GM23338 (cell line): ENCODE data around the gene UXS1. TPM values are rescaled to one million over a fixed set of nuclear protein-coding genes. Genes with fewer than 3 reads are reported as not detected.

Experiments used
- ATAC-seq: fragments of 200-7000 bp; cut with Tn5 transposase; 3 replicates; pipeline ENCODE4 v1.9.1; 2020
- DNase-seq: peaks from one replicate; pipeline ENCODE4 v3.0.0-alpha.2; 2015; ENCODE audit warnings: low spot score
- H2AFZ ChIP-seq: fragments of 200-600 bp; sonication (generic); 2 replicates; pipeline ENCODE4 v1.8.0; 2016; ENCODE audit warnings: antibody characterized with exemption, mild to moderate bottlenecking, moderate library complexity
- H3F3A ChIP-seq: fragments of 200-600 bp; sonication (generic); replicated peaks from 2 replicates; pipeline ENCODE4 v1.8.0; 2017; ENCODE audit warnings: antibody characterized with exemption, mixed run types, low read depth
- H3K27ac ChIP-seq: fragments of 200-600 bp; sonication (generic); 2 replicates; pipeline ENCODE4 v1.6.1; 2016; ENCODE audit warnings: low read depth
- H3K27me3 ChIP-seq: fragments of 200-600 bp; sonication (generic); 2 replicates; pipeline ENCODE4 v1.8.0; 2016; ENCODE audit warnings: mild to moderate bottlenecking, mixed run types, moderate library complexity; ENCODE audit not compliant: insufficient read depth
- H3K36me3 ChIP-seq: fragments of 200-600 bp; sonication (generic); 2 replicates; pipeline ENCODE4 v1.8.0; 2016; ENCODE audit warnings: mild to moderate bottlenecking; ENCODE audit not compliant: insufficient read depth
- H3K4me1 ChIP-seq: fragments of 200-600 bp; sonication (generic); 2 replicates; pipeline ENCODE4 v1.8.0; 2016; ENCODE audit warnings: mild to moderate bottlenecking, moderate library complexity; ENCODE audit not compliant: insufficient read depth
- H3K4me2 ChIP-seq: fragments of 200-600 bp; sonication (generic); 2 replicates; pipeline ENCODE4 v1.7.1; 2017; ENCODE audit warnings: mixed run types
- H3K4me3 ChIP-seq: fragments of 200-600 bp; sonication (generic); 2 replicates; pipeline ENCODE4 v1.6.1; 2016; ENCODE audit warnings: mixed run types
- H3K79me2 ChIP-seq: fragments of 200-600 bp; sonication (generic); replicated peaks from 2 replicates; pipeline ENCODE4 v1.8.0; 2017; ENCODE audit warnings: mild to moderate bottlenecking; ENCODE audit not compliant: insufficient read depth
- H3K9me2 ChIP-seq: fragments of 200-600 bp; sonication (generic); 2 replicates; pipeline ENCODE4 v1.8.0; 2017; ENCODE audit not compliant: insufficient read depth
- H4K20me1 ChIP-seq: fragments of 200-600 bp; sonication (generic); replicated peaks from 2 replicates; pipeline ENCODE4 v1.8.0; 2017; ENCODE audit warnings: mild to moderate bottlenecking; ENCODE audit not compliant: insufficient read depth
- H3K27ac Mint-ChIP-seq: 2 replicates; pipeline ENCODE4 v1.8.0; 2020; ENCODE audit warnings: inconsistent platforms, mild to moderate bottlenecking, moderate library complexity, mixed read lengths
- H3K27me3 Mint-ChIP-seq: 3 replicates; pipeline ENCODE4 v1.8.0; 2022; ENCODE audit warnings: low read depth, mild to moderate bottlenecking, moderate library complexity, mixed read lengths, inconsistent platforms; ENCODE audit not compliant: insufficient read depth, poor library complexity
- H3K36me3 Mint-ChIP-seq: 3 replicates; pipeline ENCODE4 v1.8.0; 2021; ENCODE audit warnings: low read depth, mild to moderate bottlenecking, inconsistent platforms, moderate library complexity, mixed read lengths
- H3K4me1 Mint-ChIP-seq: 3 replicates; pipeline ENCODE4 v1.8.0; 2020; ENCODE audit warnings: mild to moderate bottlenecking, inconsistent platforms, mixed read lengths
- H3K4me3 Mint-ChIP-seq: 3 replicates; pipeline ENCODE4 v1.8.0; 2021; ENCODE audit warnings: moderate library complexity, mild to moderate bottlenecking, inconsistent platforms, mixed read lengths
- H3K9me3 Mint-ChIP-seq: 3 replicates; pipeline ENCODE4 v1.8.0; 2020; ENCODE audit warnings: moderate library complexity, mild to moderate bottlenecking, inconsistent platforms, mixed read lengths
- JUNB ChIP-seq: IDR thresholded peaks from one replicate; pipeline ENCODE4 v1.6.1; 2016; ENCODE audit warnings: antibody characterized with exemption; ENCODE audit not compliant: unreplicated experiment
- POLR2AphosphoS5 ChIP-seq: IDR thresholded peaks from 2 replicates; pipeline ENCODE4 v1.6.1; 2016; ENCODE audit warnings: antibody characterized with exemption, low read depth
- REST ChIP-seq: IDR thresholded peaks from one replicate; pipeline ENCODE4 v1.6.1; 2018; ENCODE audit warnings: antibody characterized with exemption; ENCODE audit not compliant: unreplicated experiment
- polyA plus RNA-seq: library from polyadenylated mRNA; unstranded; fragments of >200 nt; fragmentation: Nextera tagmentation; extraction: Ambion mirVana; gene quantifications from 2 replicates; pipeline ENCODE4 v1.2.1, GENCODE V29; 2016
- total RNA-seq: library from RNA; depleted of rRNA; stranded (reverse); fragments of >200 nt; shearing (Covaris generic); gene quantifications from 2 replicates; pipeline ENCODE4 v1.2.3, GENCODE V29; 2014
- TF ChIP-seq, protein P1 (sequence below): IDR thresholded peaks from 2 replicates; pipeline ENCODE4 v1.6.1; 2016; ENCODE audit warnings: antibody characterized with exemption
- TF ChIP-seq, protein P2 (sequence below): fragments of 250-450 bp; sonication (Bioruptor Pico); IDR thresholded peaks from 2 replicates; pipeline ENCODE4 v1.5.0; 2020; ENCODE audit warnings: mild to moderate bottlenecking, moderate library complexity

Gene UXS1
- total and polyA plus RNA-seq, 2 experiments from 2014 or later: 48.7 to 131 TPM

- Histone ChIP-seq H3K4me2 (peak overlapping the region; percentile 97), H3F3A (0 out of 2 replicates have a peak, but pooled peaks cover 3% of the 10 kb centered on the region), H3K4me3 (peak overlapping the region; percentile 83), H3K36me3 (no peaks in the 10 kb centered on the region), H3K27me3 (peaks cover 31% of the 10 kb centered on the region), H3K4me1 (peaks cover 16% of the 10 kb centered on the region), H4K20me1 (no peaks in the 10 kb centered on the region), H3K27ac (no peak overlapping the region), H3K79me2 (no peaks in the 10 kb centered on the region), H3K9me2 (no peaks in the 10 kb centered on the region), H2AFZ (peak overlapping the region; percentile 86)
- Mint-ChIP-seq H3K27me3 (peaks cover 28% of the 10 kb centered on the region), H3K27ac (no peak overlapping the region), H3K4me3 (peak overlapping the region; percentile 85), H3K36me3 (no peaks in the 10 kb centered on the region), H3K9me3 (no peaks in the 10 kb centered on the region), H3K4me1 (peaks cover 19% of the 10 kb centered on the region)
- peak; percentile 47 for DNase-seq
- TF ChIP-seq JUNB (no peak), POLR2AphosphoS5 (peak; percentile 14; the same call in 1 of the 2 replicates), REST (no peak)
- TF ChIP-seq, protein P1, sequence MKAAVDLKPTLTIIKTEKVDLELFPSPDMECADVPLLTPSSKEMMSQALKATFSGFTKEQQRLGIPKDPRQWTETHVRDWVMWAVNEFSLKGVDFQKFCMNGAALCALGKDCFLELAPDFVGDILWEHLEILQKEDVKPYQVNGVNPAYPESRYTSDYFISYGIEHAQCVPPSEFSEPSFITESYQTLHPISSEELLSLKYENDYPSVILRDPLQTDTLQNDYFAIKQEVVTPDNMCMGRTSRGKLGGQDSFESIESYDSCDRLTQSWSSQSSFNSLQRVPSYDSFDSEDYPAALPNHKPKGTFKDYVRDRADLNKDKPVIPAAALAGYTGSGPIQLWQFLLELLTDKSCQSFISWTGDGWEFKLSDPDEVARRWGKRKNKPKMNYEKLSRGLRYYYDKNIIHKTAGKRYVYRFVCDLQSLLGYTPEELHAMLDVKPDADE: no peak
- TF ChIP-seq, protein P2, sequence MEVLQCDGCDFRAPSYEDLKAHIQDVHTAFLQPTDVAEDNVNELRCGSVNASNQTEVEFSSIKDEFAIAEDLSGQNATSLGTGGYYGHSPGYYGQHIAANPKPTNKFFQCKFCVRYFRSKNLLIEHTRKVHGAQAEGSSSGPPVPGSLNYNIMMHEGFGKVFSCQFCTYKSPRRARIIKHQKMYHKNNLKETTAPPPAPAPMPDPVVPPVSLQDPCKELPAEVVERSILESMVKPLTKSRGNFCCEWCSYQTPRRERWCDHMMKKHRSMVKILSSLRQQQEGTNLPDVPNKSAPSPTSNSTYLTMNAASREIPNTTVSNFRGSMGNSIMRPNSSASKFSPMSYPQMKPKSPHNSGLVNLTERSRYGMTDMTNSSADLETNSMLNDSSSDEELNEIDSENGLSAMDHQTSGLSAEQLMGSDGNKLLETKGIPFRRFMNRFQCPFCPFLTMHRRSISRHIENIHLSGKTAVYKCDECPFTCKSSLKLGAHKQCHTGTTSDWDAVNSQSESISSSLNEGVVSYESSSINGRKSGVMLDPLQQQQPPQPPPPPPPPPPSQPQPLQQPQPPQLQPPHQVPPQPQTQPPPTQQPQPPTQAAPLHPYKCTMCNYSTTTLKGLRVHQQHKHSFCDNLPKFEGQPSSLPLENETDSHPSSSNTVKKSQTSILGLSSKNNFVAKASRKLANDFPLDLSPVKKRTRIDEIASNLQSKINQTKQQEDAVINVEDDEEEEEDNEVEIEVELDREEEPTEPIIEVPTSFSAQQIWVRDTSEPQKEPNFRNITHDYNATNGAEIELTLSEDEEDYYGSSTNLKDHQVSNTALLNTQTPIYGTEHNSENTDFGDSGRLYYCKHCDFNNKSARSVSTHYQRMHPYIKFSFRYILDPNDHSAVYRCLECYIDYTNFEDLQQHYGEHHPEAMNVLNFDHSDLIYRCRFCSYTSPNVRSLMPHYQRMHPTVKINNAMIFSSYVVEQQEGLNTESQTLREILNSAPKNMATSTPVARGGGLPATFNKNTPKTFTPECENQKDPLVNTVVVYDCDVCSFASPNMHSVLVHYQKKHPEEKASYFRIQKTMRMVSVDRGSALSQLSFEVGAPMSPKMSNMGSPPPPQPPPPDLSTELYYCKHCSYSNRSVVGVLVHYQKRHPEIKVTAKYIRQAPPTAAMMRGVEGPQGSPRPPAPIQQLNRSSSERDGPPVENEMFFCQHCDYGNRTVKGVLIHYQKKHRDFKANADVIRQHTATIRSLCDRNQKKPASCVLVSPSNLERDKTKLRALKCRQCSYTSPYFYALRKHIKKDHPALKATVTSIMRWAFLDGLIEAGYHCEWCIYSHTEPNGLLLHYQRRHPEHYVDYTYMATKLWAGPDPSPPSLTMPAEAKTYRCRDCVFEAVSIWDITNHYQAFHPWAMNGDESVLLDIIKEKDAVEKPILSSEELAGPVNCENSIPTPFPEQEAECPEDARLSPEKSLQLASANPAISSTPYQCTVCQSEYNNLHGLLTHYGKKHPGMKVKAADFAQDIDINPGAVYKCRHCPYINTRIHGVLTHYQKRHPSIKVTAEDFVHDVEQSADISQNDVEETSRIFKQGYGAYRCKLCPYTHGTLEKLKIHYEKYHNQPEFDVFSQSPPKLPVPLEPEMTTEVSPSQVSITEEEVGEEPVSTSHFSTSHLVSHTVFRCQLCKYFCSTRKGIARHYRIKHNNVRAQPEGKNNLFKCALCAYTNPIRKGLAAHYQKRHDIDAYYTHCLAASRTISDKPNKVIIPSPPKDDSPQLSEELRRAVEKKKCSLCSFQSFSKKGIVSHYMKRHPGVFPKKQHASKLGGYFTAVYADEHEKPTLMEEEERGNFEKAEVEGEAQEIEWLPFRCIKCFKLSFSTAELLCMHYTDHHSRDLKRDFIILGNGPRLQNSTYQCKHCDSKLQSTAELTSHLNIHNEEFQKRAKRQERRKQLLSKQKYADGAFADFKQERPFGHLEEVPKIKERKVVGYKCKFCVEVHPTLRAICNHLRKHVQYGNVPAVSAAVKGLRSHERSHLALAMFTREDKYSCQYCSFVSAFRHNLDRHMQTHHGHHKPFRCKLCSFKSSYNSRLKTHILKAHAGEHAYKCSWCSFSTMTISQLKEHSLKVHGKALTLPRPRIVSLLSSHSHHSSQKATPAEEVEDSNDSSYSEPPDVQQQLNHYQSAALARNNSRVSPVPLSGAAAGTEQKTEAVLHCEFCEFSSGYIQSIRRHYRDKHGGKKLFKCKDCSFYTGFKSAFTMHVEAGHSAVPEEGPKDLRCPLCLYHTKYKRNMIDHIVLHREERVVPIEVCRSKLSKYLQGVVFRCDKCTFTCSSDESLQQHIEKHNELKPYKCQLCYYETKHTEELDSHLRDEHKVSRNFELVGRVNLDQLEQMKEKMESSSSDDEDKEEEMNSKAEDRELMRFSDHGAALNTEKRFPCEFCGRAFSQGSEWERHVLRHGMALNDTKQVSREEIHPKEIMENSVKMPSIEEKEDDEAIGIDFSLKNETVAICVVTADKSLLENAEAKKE (CRISPR knock-in tag): no peak
- ATAC-seq: peak; percentile 69
Measured at GRCh38 chr2:106065268-106065982, 128.7 kb downstream of the UXS1 start.
